HG02870 (cell line): ENCODE data around the gene ATP8B4.

Experiments used
- ATAC-seq: cut with Tn5 transposase; IDR thresholded peaks from one replicate; pipeline ENCODE4 v1.9.1; 2021; ENCODE audit warnings: mild to moderate bottlenecking, moderate library complexity; ENCODE audit not compliant: unreplicated experiment

Gene ATP8B4

GRCh38 chr15:50065279-50065678 lies 53.8 kb downstream of the ATP8B4 start:
- no peak for ATAC-seq

- no peak for ATAC-seq
These were observed 54.4 kb downstream of the ATP8B4 start for GRCh38 chr15:50064673-50065072.

- no peak for ATAC-seq
These were observed 55.8 kb downstream of the ATP8B4 start for GRCh38 chr15:50063226-50063625.

GRCh38 chr15:50061503-50061902 lies 57.5 kb downstream of the ATP8B4 start:
- no peak for ATAC-seq

- no peak for ATAC-seq
These were observed 59.1 kb downstream of the ATP8B4 start for GRCh38 chr15:50059883-50060282.

- no peak for ATAC-seq
These were observed 59.7 kb downstream of the ATP8B4 start for GRCh38 chr15:50059203-50059772.

- ATAC-seq = no peak
These were observed 61.0 kb downstream of the ATP8B4 start for GRCh38 chr15:50057905-50058639.

- no peak for ATAC-seq
These were observed 61.8 kb downstream of the ATP8B4 start for GRCh38 chr15:50057196-50057595.

- no peak for ATAC-seq
These were observed 63.3 kb downstream of the ATP8B4 start for GRCh38 chr15:50055750-50056157.

- no peak for ATAC-seq
These were observed 63.7 kb downstream of the ATP8B4 start for GRCh38 chr15:50055332-50055731.

- ATAC-seq = no peak
These were observed 65.8 kb downstream of the ATP8B4 start for GRCh38 chr15:50053055-50053856.

- no peak for ATAC-seq
These were observed 67.1 kb downstream of the ATP8B4 start for GRCh38 chr15:50051811-50052419.

GRCh38 chr15:50050986-50051743 lies 67.9 kb downstream of the ATP8B4 start:
- no peak for ATAC-seq

GRCh38 chr15:50049871-50050270 lies 69.2 kb downstream of the ATP8B4 start:
- no peak for ATAC-seq

GRCh38 chr15:50046867-50047266 lies 72.2 kb downstream of the ATP8B4 start:
- no peak for ATAC-seq

GRCh38 chr15:50046159-50046558 lies 72.9 kb downstream of the ATP8B4 start:
- ATAC-seq = no peak

GRCh38 chr15:50044904-50045303 lies 74.1 kb downstream of the ATP8B4 start:
- ATAC-seq = no peak

GRCh38 chr15:50044406-50044805 lies 74.6 kb downstream of the ATP8B4 start:
- no peak for ATAC-seq

GRCh38 chr15:50042775-50043174 lies 76.3 kb downstream of the ATP8B4 start:
- no peak for ATAC-seq

GRCh38 chr15:50030456-50030855 lies 88.6 kb downstream of the ATP8B4 start:
- no peak for ATAC-seq

GRCh38 chr15:50028326-50028725 lies 90.7 kb downstream of the ATP8B4 start:
- no peak for ATAC-seq
